HCT116 (cell line): Measurements from ENCODE around the gene PMEPA1. TPM values are rescaled to one million over a fixed set of nuclear protein-coding genes. Genes with fewer than 3 reads are reported as not detected.

Experiments used
- ATAC-seq: fragments of 200-7000 bp; cut with Tn5 transposase; 2 replicates; pipeline ENCODE4 v1.9.1; 2020; ENCODE audit warnings: mild to moderate bottlenecking, moderate library complexity
- BruUV-seq: library from RNA; stranded (reverse); fragments of 400-500 nt; replicated peaks from 2 replicates; lab custom pipeline; 2021; lab: Mats Ljungman, UMichigan
- CTCF ChIA-PET: fragments of 300-600 bp; sonication (Branson Sonifier 250); formaldehyde crosslinking; loops from one replicate; lab custom pipeline; 2021; ENCODE audit warnings: antibody characterized with exemption; lab: Charles Lee
- POLR2A ChIA-PET: fragments of 300-600, 350-600 bp; sonication (Branson Sonifier 250); formaldehyde crosslinking; loops from one replicate; lab custom pipeline; 2021; ENCODE audit warnings: antibody characterized with exemption; lab: Charles Lee
- RAD21 ChIA-PET, 2 experiments: fragments of 300-600 bp; sonication (Branson Sonifier 250); formaldehyde crosslinking; loops; one replicate each; lab custom pipeline; 2023; ENCODE audit warnings: low total read pairs in 2 of 2; ENCODE audit not compliant: uncharacterized antibody in 2 of 2, unreplicated experiment in 2 of 2, low non-redundant PET in 1 of 2; lab: Charles Lee
- DNase-seq: peaks from one replicate; pipeline ENCODE4 v3.0.0-alpha.2; 2010; ENCODE audit warnings: low read depth, low spot score
- H2AFZ ChIP-seq: fragments of 200-600 bp; shearing (Covaris generic), sonication (generic); 2 replicates; pipeline ENCODE4 v1.6.1; 2017; ENCODE audit warnings: low read depth, mixed run types, mixed read lengths, antibody characterized with exemption, low read length; ENCODE audit not compliant: poor library complexity, severe bottlenecking
- H3K27ac ChIP-seq: 2 replicates; pipeline ENCODE4 v1.5.1; 2012; ENCODE audit warnings: low read depth, low read length
- H3K27me3 ChIP-seq: fragments of 200-600 bp; sonication (generic); 2 replicates; pipeline ENCODE4 v1.6.1; 2016; ENCODE audit warnings: mixed run types, low read length, mixed read lengths; ENCODE audit not compliant: insufficient read depth
- H3K36me3 ChIP-seq, 2 experiments: fragments of 200-500 bp in 1 of 2; fragments of 200-600 bp in 1 of 2; sonication (Bioruptor generic) in 1 of 2; sonication (generic) in 1 of 2; 2 replicates each; pipeline versions ENCODE4 v1.5.1 to v1.6.1; 2014 to 2016; ENCODE audit warnings: low read length in 2 of 2, inconsistent platforms in 1 of 2, mixed read lengths in 1 of 2, mixed run types in 1 of 2; ENCODE audit not compliant: insufficient read depth in 2 of 2, control insufficient read depth in 1 of 2
- H3K4me1 ChIP-seq, 2 experiments: fragments of 200-600 bp in 1 of 2; sonication (generic) in 1 of 2; 2 replicates each; pipeline versions ENCODE4 v1.5.1 to v1.6.1; 2012 to 2017; ENCODE audit warnings: low read length in 2 of 2, inconsistent platforms in 1 of 2, mild to moderate bottlenecking in 1 of 2, mixed read lengths in 1 of 2, mixed run types in 1 of 2, moderate library complexity in 1 of 2; ENCODE audit not compliant: insufficient read depth in 2 of 2, control insufficient read depth in 1 of 2
- H3K4me2 ChIP-seq: fragments of 200-600 bp; sonication (generic); 2 replicates; pipeline ENCODE4 v1.6.1; 2017; ENCODE audit warnings: mixed run types, low read length, mixed read lengths
- H3K4me3 ChIP-seq, 2 experiments: fragments of 200-600 bp in 1 of 2; sonication (generic) in 1 of 2; replicated peaks in 1 of 2; 2 replicates each; pipeline ENCODE4 v1.5.1; 2011 to 2016; ENCODE audit warnings: low read length in 2 of 2, control low read depth in 1 of 2, low read depth in 1 of 2, mild to moderate bottlenecking in 1 of 2, mixed read lengths in 1 of 2, mixed run types in 1 of 2
- H3K79me2 ChIP-seq: fragments of 200-600 bp; sonication (generic); 2 replicates; pipeline ENCODE4 v1.6.1; 2017; ENCODE audit warnings: mild to moderate bottlenecking, mixed run types, low read length, moderate library complexity, mixed read lengths; ENCODE audit not compliant: insufficient read depth
- H3K9ac ChIP-seq: fragments of 200-600 bp; sonication (generic); 2 replicates; pipeline ENCODE4 v1.6.1; 2016; ENCODE audit warnings: low read length, mixed read lengths
- H3K9me2 ChIP-seq: fragments of 200-600 bp; sonication (generic), shearing (Covaris generic); 2 replicates; pipeline ENCODE4 v1.6.1; 2017; ENCODE audit warnings: mixed run types, mild to moderate bottlenecking, moderate library complexity; ENCODE audit not compliant: insufficient read depth
- H3K9me3 ChIP-seq, 2 experiments: fragments of 200-500 bp in 1 of 2; fragments of 200-600 bp in 1 of 2; sonication (Bioruptor generic) in 1 of 2; sonication (generic) in 1 of 2; 2 replicates each; pipeline ENCODE4 v1.6.1; 2014 to 2017; ENCODE audit warnings: low read length in 2 of 2, mixed read lengths in 2 of 2, inconsistent platforms in 1 of 2, low read depth in 1 of 2, mild to moderate bottlenecking in 1 of 2, mixed run types in 1 of 2, moderate library complexity in 1 of 2; ENCODE audit not compliant: control insufficient read depth in 1 of 2, insufficient read depth in 1 of 2
- H4K20me1 ChIP-seq: fragments of 200-600 bp; sonication (generic), shearing (Covaris generic); 2 replicates; pipeline ENCODE4 v1.6.1; 2017; ENCODE audit warnings: mixed run types, mild to moderate bottlenecking, moderate library complexity; ENCODE audit not compliant: insufficient read depth
- CBX3 ChIP-seq: IDR thresholded peaks from 2 replicates; pipeline ENCODE4 v1.6.1; 2012; ENCODE audit warnings: low read depth
- CEBPB ChIP-seq: IDR thresholded peaks from 2 replicates; pipeline ENCODE4 v1.6.1; 2012; ENCODE audit warnings: low read depth
- CTCF ChIP-seq, 3 experiments: fragments of 200-600 bp in 1 of 3; sonication (generic) in 1 of 3; IDR thresholded peaks in 2 of 3; conservative IDR thresholded peaks in 1 of 3; 2 replicates each; pipeline ENCODE4 v1.5.1; 2012 to 2017; ENCODE audit warnings: low read depth in 2 of 3, low read length in 2 of 3, antibody characterized with exemption in 1 of 3, borderline replicate concordance in 1 of 3, control low read depth in 1 of 3, mild to moderate bottlenecking in 1 of 3, mixed read lengths in 1 of 3, mixed run types in 1 of 3, moderate library complexity in 1 of 3; ENCODE audit not compliant: insufficient read depth in 1 of 3
- EGR1 ChIP-seq: IDR thresholded peaks from 2 replicates; pipeline ENCODE4 v1.6.1; 2012; ENCODE audit warnings: low read depth
- ELF1 ChIP-seq: IDR thresholded peaks from 2 replicates; pipeline ENCODE4 v1.6.1; 2012; ENCODE audit warnings: low read depth, borderline replicate concordance
- EZH2 ChIP-seq: fragments of 200-600 bp; sonication (generic); IDR thresholded peaks from 2 replicates; pipeline ENCODE4 v1.6.1; 2017; ENCODE audit warnings: antibody characterized with exemption, mixed run types
- EZH2phosphoT487 ChIP-seq: fragments of 200-600 bp; IDR thresholded peaks from 2 replicates; pipeline ENCODE4 v1.6.1; 2018; ENCODE audit warnings: antibody characterized with exemption, borderline replicate concordance
- FOSL1 ChIP-seq: IDR thresholded peaks from 2 replicates; pipeline ENCODE4 v1.6.1; 2012; ENCODE audit warnings: low read depth
- JUND ChIP-seq: IDR thresholded peaks from 2 replicates; pipeline ENCODE4 v1.6.1; 2012
- MAX ChIP-seq: IDR thresholded peaks from 2 replicates; pipeline ENCODE4 v1.6.1; 2012
- POLR2A ChIP-seq: IDR thresholded peaks from 2 replicates; pipeline ENCODE4 v1.7.0; 2011; ENCODE audit warnings: borderline replicate concordance; ENCODE audit not compliant: insufficient read depth, insufficient read length; ENCODE audit errors: extremely low read depth
- POLR2AphosphoS5 ChIP-seq: IDR thresholded peaks from 2 replicates; pipeline ENCODE4 v1.6.1; 2011; ENCODE audit warnings: mild to moderate bottlenecking, low read depth, low read length, moderate library complexity
- RAD21 ChIP-seq: IDR thresholded peaks from 2 replicates; pipeline ENCODE4 v1.6.1; 2012; ENCODE audit warnings: low read depth, mild to moderate bottlenecking
- REST ChIP-seq: IDR thresholded peaks from 2 replicates; pipeline ENCODE4 v1.6.1; 2012; ENCODE audit warnings: low read depth
- SP1 ChIP-seq: IDR thresholded peaks from 2 replicates; pipeline ENCODE4 v1.6.1; 2012; ENCODE audit warnings: low read depth
- SRF ChIP-seq: IDR thresholded peaks from 2 replicates; pipeline ENCODE4 v1.6.1; 2012; ENCODE audit warnings: low read depth
- TCF7L2 ChIP-seq: IDR thresholded peaks from 2 replicates; pipeline ENCODE4 v1.7.0; 2011; ENCODE audit warnings: borderline replicate concordance, inconsistent platforms; ENCODE audit not compliant: insufficient read depth, insufficient read length; ENCODE audit errors: extremely low read depth
- YY1 ChIP-seq: IDR thresholded peaks from 2 replicates; pipeline ENCODE4 v1.6.1; 2011; ENCODE audit warnings: low read length, low read depth, moderate library complexity, mild to moderate bottlenecking; ENCODE audit not compliant: insufficient replicate concordance; ENCODE audit errors: extremely low read depth
- ZBTB33 ChIP-seq: IDR thresholded peaks from 2 replicates; pipeline ENCODE4 v1.6.1; 2011; ENCODE audit warnings: mild to moderate bottlenecking, low read length, moderate library complexity; ENCODE audit not compliant: insufficient replicate concordance; ENCODE audit errors: extremely low read depth
- ZFX ChIP-seq: fragments of 450-650 bp; IDR thresholded peaks from 2 replicates; pipeline ENCODE4 v1.6.1; 2017
- intact Hi-C: fragments of 100-400 bp; cut with micrococcal nuclease; formaldehyde crosslinking; loops from 2 replicates; pipeline ENCODE4 v1.10.0; 2022
- total RNA-seq: library from RNA; stranded (reverse); gene quantifications from one replicate; pipeline ENCODE4 v1.2.1, GENCODE V29; 2021; ENCODE audit not compliant: unreplicated experiment

PMEPA1 gene
- total RNA-seq, 1 experiment from 2014 or later, result 0.64 TPM

GRCh38 chr20:57647006-57647932 is 62.5 kb downstream of the PMEPA1 start:
- Histone ChIP-seq H3K27ac (no peak overlapping the region), H3K9ac (no peak overlapping the region), H3K36me3 (no peaks in the 10 kb centered on the region), H2AFZ (no peak overlapping the region), H3K79me2 (no peaks in the 10 kb centered on the region), H4K20me1 (no peaks in the 10 kb centered on the region), H3K4me1 (no peaks in the 10 kb centered on the region)
- ChIA-PET RAD21 (no interaction called here), POLR2A (no interaction called here)
- no TSS peak for BruUV-seq
- no peak for ATAC-seq
- TF ChIP-seq ZBTB33 (no peak), SP1 (no peak), RAD21 (no peak), ELF1 (no peak), EZH2phosphoT487 (no peak), MAX (no peak), CEBPB (no peak), CBX3 (no peak), REST (no peak), POLR2AphosphoS5 (no peak), EZH2 (no peak), TCF7L2 (no peak), FOSL1 (no peak), CTCF (IDR thresholded peaks at IDR 0.05 in 2 of 3, conservative IDR thresholded peaks at IDR 0.05 in 1 of 3; ENCODE audit: borderline replicate concordance in 1 of 3, insufficient read depth in 1 of 3, low read depth in 2 of 3, low read length in 2 of 3) (no peak), POLR2A (no peak), EGR1 (no peak), JUND (no peak), SRF (no peak), YY1 (no peak), ZFX (no peak)
- TF ChIP-seq, all 23 proteins: peak for 0
- DNase-seq, result no peak
- CTCF ChIA-PET, result interaction anchor here (1.0 kb wide), 1 partner anchor 24 kb away, joined by 3 read pairs; no protein-coding TSS in a partner anchor
- Histone ChIP-seq H3K4me2 (no peak overlapping the region), H3K27me3 (peaks cover 55% of the 10 kb centered on the region), H3K9me3 (no peaks in the 10 kb centered on the region), H3K9me2 (no peaks in the 10 kb centered on the region), H3K4me3 (no peak overlapping the region)
- intact Hi-C loops, result no loop called here
